IMR-90 (cell line): ENCODE measurements around the gene KRT6B. TPM values are rescaled to one million over a fixed set of nuclear protein-coding genes. Genes with fewer than 3 reads are reported as not detected.

Experiments
- ATAC-seq: fragments of 200-7000 bp; cut with Tn5 transposase; 2 replicates; pipeline ENCODE4 v1.9.1; 2020; ENCODE audit warnings: low read depth, mild to moderate bottlenecking, moderate library complexity
- BruUV-seq: library from RNA; stranded (reverse); fragments of 400-500 nt; replicated peaks from 2 replicates; lab custom pipeline; 2021; lab: Mats Ljungman, UMichigan
- CTCF ChIA-PET: fragments of 300-600 bp; formaldehyde crosslinking; extraction: SDS; loops from one replicate; lab custom pipeline; 2021; ENCODE audit warnings: antibody characterized with exemption; lab: Yijun Ruan, JAX
- POLR2A ChIA-PET: fragments of 300-600 bp; sonication (Branson Sonifier 250); formaldehyde crosslinking; loops from one replicate; lab custom pipeline; 2022; ENCODE audit warnings: antibody characterized with exemption; ENCODE audit not compliant: unreplicated experiment; lab: Charles Lee
- DNase-seq: peaks from one replicate; pipeline ENCODE4 v3.0.0; 2013
- H2AFZ ChIP-seq: replicated peaks from 2 replicates; pipeline ENCODE3; 2013; ENCODE audit warnings: low read length, mild to moderate bottlenecking; ENCODE audit not compliant: poor library complexity
- H2AK5ac ChIP-seq: 2 replicates; pipeline ENCODE4 v1.6.1; 2013; ENCODE audit warnings: low read depth, low read length, inconsistent platforms
- H2AK9ac ChIP-seq: replicated peaks from 2 replicates; pipeline ENCODE3; 2013; ENCODE audit warnings: mild to moderate bottlenecking, low read depth, low read length, moderate library complexity; ENCODE audit not compliant: poor library complexity
- H2BK120ac ChIP-seq: 2 replicates; pipeline ENCODE4 v1.6.1; 2013; ENCODE audit warnings: low read depth, low read length, inconsistent platforms
- H2BK15ac ChIP-seq: 3 replicates; pipeline ENCODE4 v1.6.1; 2013; ENCODE audit warnings: low read depth, low read length, inconsistent platforms
- H2BK20ac ChIP-seq: 2 replicates; pipeline ENCODE4 v1.6.1; 2013; ENCODE audit warnings: low read depth, mild to moderate bottlenecking, inconsistent platforms, low read length, moderate library complexity
- H2BK5ac ChIP-seq: 2 replicates; pipeline ENCODE4 v1.6.1; 2013; ENCODE audit warnings: mild to moderate bottlenecking, low read depth, low read length, inconsistent platforms; ENCODE audit not compliant: poor library complexity, severe bottlenecking
- H3K14ac ChIP-seq: replicated peaks from 2 replicates; pipeline ENCODE4 v1.6.1; 2013; ENCODE audit warnings: low read depth, low read length, inconsistent platforms
- H3K18ac ChIP-seq: 2 replicates; pipeline ENCODE4 v1.6.1; 2013; ENCODE audit warnings: low read depth, low read length, control low read depth
- H3K23ac ChIP-seq: 2 replicates; pipeline ENCODE4 v1.6.1; 2013; ENCODE audit warnings: low read depth, low read length, inconsistent platforms
- H3K27ac ChIP-seq: 2 replicates; pipeline ENCODE4 v1.5.1; 2013; ENCODE audit warnings: mild to moderate bottlenecking, control low read depth, low read length; ENCODE audit not compliant: insufficient read depth
- H3K27me3 ChIP-seq: 2 replicates; pipeline ENCODE4 v1.6.1; 2013; ENCODE audit warnings: low read length; ENCODE audit not compliant: control insufficient read depth, insufficient read depth
- H3K36me3 ChIP-seq: 2 replicates; pipeline ENCODE4 v1.6.1; 2013; ENCODE audit warnings: low read length, mixed read lengths; ENCODE audit not compliant: control insufficient read depth, insufficient read depth
- H3K4ac ChIP-seq: 2 replicates; pipeline ENCODE4 v1.6.1; 2013; ENCODE audit warnings: low read depth, low read length, inconsistent platforms
- H3K4me1 ChIP-seq: 2 replicates; pipeline ENCODE4 v1.6.1; 2013; ENCODE audit warnings: low read length, mixed read lengths; ENCODE audit not compliant: control insufficient read depth, insufficient read depth
- H3K4me2 ChIP-seq: 2 replicates; pipeline ENCODE4 v1.6.1; 2013; ENCODE audit warnings: low read depth, mild to moderate bottlenecking, control low read depth, low read length, moderate library complexity
- H3K4me3 ChIP-seq: 2 replicates; pipeline ENCODE4 v1.5.1; 2013; ENCODE audit warnings: low read depth, mild to moderate bottlenecking, control low read depth, low read length, moderate library complexity; ENCODE audit not compliant: insufficient read depth
- H3K56ac ChIP-seq: 2 replicates; pipeline ENCODE4 v1.6.1; 2013; ENCODE audit warnings: low read length, inconsistent platforms; ENCODE audit not compliant: insufficient read depth; ENCODE audit errors: extremely low read depth
- H3K79me1 ChIP-seq, 2 experiments: 2 replicates each; pipeline ENCODE4 v1.6.1; 2013; ENCODE audit warnings: low read length in 2 of 2, inconsistent platforms in 1 of 2, low read depth in 1 of 2
- H3K9ac ChIP-seq: 2 replicates; pipeline ENCODE4 v1.6.1; 2013; ENCODE audit warnings: low read depth, low read length, control low read depth
- H3K9me1 ChIP-seq: 2 replicates; pipeline ENCODE4 v1.6.1; 2013; ENCODE audit warnings: low read length, inconsistent platforms; ENCODE audit not compliant: insufficient read depth
- H3K9me3 ChIP-seq: 2 replicates; pipeline ENCODE4 v1.6.1; 2013; ENCODE audit warnings: low read length; ENCODE audit not compliant: control insufficient read depth, insufficient read depth
- H4K20me1 ChIP-seq: 2 replicates; pipeline ENCODE4 v1.6.1; 2013; ENCODE audit warnings: low read length, inconsistent platforms; ENCODE audit not compliant: insufficient read depth
- H4K5ac ChIP-seq: 2 replicates; pipeline ENCODE4 v1.6.1; 2013; ENCODE audit warnings: mild to moderate bottlenecking, low read depth, low read length, control low read depth
- H4K8ac ChIP-seq, 2 experiments: 2 replicates each; pipeline ENCODE4 v1.6.1; 2013; ENCODE audit warnings: low read depth in 2 of 2, low read length in 2 of 2, control low read depth in 1 of 2, inconsistent platforms in 1 of 2
- H4K91ac ChIP-seq: 2 replicates; pipeline ENCODE4 v1.6.1; 2013; ENCODE audit warnings: low read depth, low read length, inconsistent platforms; ENCODE audit not compliant: insufficient read depth
- CEBPB ChIP-seq: IDR thresholded peaks from 2 replicates; pipeline ENCODE4 v1.6.1; 2012; ENCODE audit warnings: low read depth, low read length, improper control_type of control experiment
- WGBS, 2 experiments: methylation state at CpG; one replicate each; pipeline versions ENCODE4 v1.1.5 to v1.1.7; 2013; ENCODE audit warnings: missing lambda C conversion rate in 2 of 2; ENCODE audit not compliant: insufficient read length in 1 of 2; ENCODE audit errors: extremely low coverage in 2 of 2; 5-methylcytosine and 5-hydroxymethylcytosine counted together
- dilution Hi-C: fragments of 300-500 bp; cut with HindIII; formaldehyde crosslinking; loops from one replicate; pipeline ENCODE4 v1.14.3; 2018; ENCODE audit warnings: low sequenced_read_pairs; ENCODE audit not compliant: unreplicated experiment
- in situ Hi-C: fragments of 300-500 bp; cut with MboI; formaldehyde crosslinking; loops from 3 replicates; pipeline ENCODE4 v1.14.3; 2019; ENCODE audit warnings: low sequenced_read_pairs, inconsistent platforms, mixed read lengths
- intact Hi-C: fragments of 100-400 bp; cut with micrococcal nuclease; formaldehyde crosslinking; loops from 2 replicates; pipeline ENCODE4 v1.10.0; 2022
- polyA plus RNA-seq, 3 experiments: library from polyadenylated mRNA; depleted of rRNA; stranded (reverse); fragments of >200 nt; gene quantifications; 2 replicates each; pipeline ENCODE4 v1.2.3, GENCODE V29; 2012; ENCODE audit warnings: low replicate concordance in 1 of 3
- total RNA-seq: library from RNA; depleted of rRNA; stranded (reverse); fragments of >200 nt; gene quantifications from 2 replicates; pipeline ENCODE4 v1.2.3, GENCODE V29; 2012
- TF ChIP-seq, protein P1 (sequence below): fragments of 150-350 bp; IDR thresholded peaks from 2 replicates; pipeline ENCODE4 v1.6.1; 2017; ENCODE audit warnings: mild to moderate bottlenecking, antibody characterized with exemption, low read length, low read depth

KRT6B gene
- total and polyA plus RNA-seq, 2 of the 4 experiments (the other 2 are of a cell fraction), result not detected

- no peak overlapping the region for H3K14ac ChIP-seq
- no peak overlapping the region for H4K8ac ChIP-seq
- no peak overlapping the region for H2BK20ac ChIP-seq
- H2AFZ ChIP-seq, result no peak overlapping the region
- no peak overlapping the region for H3K18ac ChIP-seq
- H4K91ac ChIP-seq, result no peak overlapping the region
- intact Hi-C loops (no loop called here), in situ Hi-C loops (no loop called here), dilution Hi-C loops (no loop called here)
- no peaks in the 10 kb centered on the region for H3K36me3 ChIP-seq
- no peak overlapping the region for H2BK120ac ChIP-seq
- H3K23ac ChIP-seq, result no peak overlapping the region
- DNase-seq (no peak), ATAC-seq (no peak)
- no peaks in the 10 kb centered on the region for H3K4me1 ChIP-seq
- H3K27ac ChIP-seq, result no peak overlapping the region
- H3K4ac ChIP-seq, result no peak overlapping the region
- BruUV-seq, result no TSS peak
- H3K27me3 ChIP-seq, result peaks cover 6% of the 10 kb centered on the region
- no peak overlapping the region for H3K4me3 ChIP-seq
- H2BK5ac ChIP-seq, result no peak overlapping the region
- no peaks in the 10 kb centered on the region for H3K9me3 ChIP-seq
- TF ChIP-seq, protein P1, sequence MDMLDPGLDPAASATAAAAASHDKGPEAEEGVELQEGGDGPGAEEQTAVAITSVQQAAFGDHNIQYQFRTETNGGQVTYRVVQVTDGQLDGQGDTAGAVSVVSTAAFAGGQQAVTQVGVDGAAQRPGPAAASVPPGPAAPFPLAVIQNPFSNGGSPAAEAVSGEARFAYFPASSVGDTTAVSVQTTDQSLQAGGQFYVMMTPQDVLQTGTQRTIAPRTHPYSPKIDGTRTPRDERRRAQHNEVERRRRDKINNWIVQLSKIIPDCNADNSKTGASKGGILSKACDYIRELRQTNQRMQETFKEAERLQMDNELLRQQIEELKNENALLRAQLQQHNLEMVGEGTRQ, result no peak
- TF ChIP-seq CEBPB, result no peak
- ChIA-PET CTCF (no interaction called here), POLR2A (no interaction called here)
- H2AK9ac ChIP-seq, result no peak overlapping the region
- H4K5ac ChIP-seq, result no peak overlapping the region
- no peaks in the 10 kb centered on the region for H3K9me1 ChIP-seq
- H4K20me1 ChIP-seq, result no peaks in the 10 kb centered on the region
- no peaks in the 10 kb centered on the region for H3K79me1 ChIP-seq
- no CpG with 5 or more reads among the region's 1 CpG for WGBS, 2 experiments
- no peak overlapping the region for H3K4me2 ChIP-seq
- no peak overlapping the region for H3K9ac ChIP-seq
- no peak overlapping the region for H2AK5ac ChIP-seq
- H2BK15ac ChIP-seq, result no peak overlapping the region
- H3K56ac ChIP-seq, result no peak overlapping the region
These were observed 35.3 kb upstream of the KRT6B start for GRCh38 chr12:52487211-52487610.
